Muscle layer of colon (tissue), 2 donors: ENCODE results near the gene LGALS4.
"Not testable (repeated sequence)": the region's sequence is repeated elsewhere in the genome, so short reads cannot be mapped to it uniquely, and the experiment has no call there.

Experiments used
- H3K27ac ChIP-seq: one replicate; pipeline ENCODE4 v1.7.0; 2013; ENCODE audit warnings: low read depth, mild to moderate bottlenecking, low read length, moderate library complexity
- H3K27me3 ChIP-seq, 2 donors: one replicate each; pipeline ENCODE4 v1.7.0; 2013; ENCODE audit warnings: low read length in 2 of 2, mild to moderate bottlenecking in 2 of 2; ENCODE audit not compliant: insufficient read depth in 2 of 2, control insufficient read depth in 1 of 2
- H3K36me3 ChIP-seq: one replicate; pipeline ENCODE4 v1.7.0; 2013; ENCODE audit warnings: mild to moderate bottlenecking, low read length; ENCODE audit not compliant: insufficient read depth
- H3K4me1 ChIP-seq: one replicate; pipeline ENCODE4 v1.7.0; 2013; ENCODE audit warnings: mild to moderate bottlenecking, low read length; ENCODE audit not compliant: insufficient read depth
- H3K4me3 ChIP-seq, 2 donors: one replicate each; pipeline ENCODE4 v1.7.0; 2013; ENCODE audit warnings: low read length in 2 of 2, low read depth in 1 of 2, mild to moderate bottlenecking in 1 of 2, moderate library complexity in 1 of 2
- H3K9ac ChIP-seq: one replicate; pipeline ENCODE4 v1.7.0; 2013; ENCODE audit warnings: low read length
- H3K9me3 ChIP-seq: one replicate; pipeline ENCODE4 v1.7.0; 2013; ENCODE audit warnings: mild to moderate bottlenecking, low read length
- donor health status: abdominal sarcoma.
- donor health status: Adenocarcinoma of cecum.

The LGALS4 gene

DNA sequence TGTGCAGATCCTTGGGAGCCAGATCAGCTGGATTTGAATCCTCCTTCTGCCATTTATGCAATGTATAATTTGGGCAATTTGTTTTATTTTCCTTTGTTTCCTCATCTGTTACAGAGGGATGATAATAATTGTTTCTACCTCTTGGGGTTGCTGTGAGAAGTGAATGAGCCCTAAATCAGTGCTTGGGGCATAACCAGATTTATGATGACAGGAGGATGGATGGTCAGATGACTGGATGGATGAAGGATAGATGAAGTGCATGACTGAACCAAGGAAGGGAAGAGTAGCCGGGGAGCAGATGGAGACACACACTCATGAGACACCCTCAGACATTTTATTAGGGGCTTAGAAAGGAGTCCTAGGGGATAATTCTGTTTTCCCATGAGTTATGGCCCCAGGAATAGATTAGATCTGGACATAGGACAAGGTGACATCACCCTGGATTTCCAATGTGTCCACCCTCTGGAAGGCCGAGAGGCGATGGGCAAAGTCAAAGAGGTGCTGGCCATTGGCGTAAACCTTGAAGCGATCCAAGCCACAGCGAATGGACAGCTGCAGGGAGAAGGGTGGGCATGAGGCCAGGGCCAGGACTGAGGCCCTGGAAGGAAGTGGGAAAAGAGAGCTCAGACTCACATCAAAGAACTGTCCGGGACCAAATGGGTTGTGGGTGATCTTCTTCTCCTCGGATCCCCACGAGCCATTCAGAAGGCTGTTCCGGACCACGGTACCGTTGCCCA, 11.2 kb downstream of the LGALS4 start:
- no peaks in the 10 kb centered on the region for H3K9me3 ChIP-seq
- H3K36me3 ChIP-seq: no peaks in the 10 kb centered on the region
- no peak overlapping the region for H3K27ac ChIP-seq

DNA sequence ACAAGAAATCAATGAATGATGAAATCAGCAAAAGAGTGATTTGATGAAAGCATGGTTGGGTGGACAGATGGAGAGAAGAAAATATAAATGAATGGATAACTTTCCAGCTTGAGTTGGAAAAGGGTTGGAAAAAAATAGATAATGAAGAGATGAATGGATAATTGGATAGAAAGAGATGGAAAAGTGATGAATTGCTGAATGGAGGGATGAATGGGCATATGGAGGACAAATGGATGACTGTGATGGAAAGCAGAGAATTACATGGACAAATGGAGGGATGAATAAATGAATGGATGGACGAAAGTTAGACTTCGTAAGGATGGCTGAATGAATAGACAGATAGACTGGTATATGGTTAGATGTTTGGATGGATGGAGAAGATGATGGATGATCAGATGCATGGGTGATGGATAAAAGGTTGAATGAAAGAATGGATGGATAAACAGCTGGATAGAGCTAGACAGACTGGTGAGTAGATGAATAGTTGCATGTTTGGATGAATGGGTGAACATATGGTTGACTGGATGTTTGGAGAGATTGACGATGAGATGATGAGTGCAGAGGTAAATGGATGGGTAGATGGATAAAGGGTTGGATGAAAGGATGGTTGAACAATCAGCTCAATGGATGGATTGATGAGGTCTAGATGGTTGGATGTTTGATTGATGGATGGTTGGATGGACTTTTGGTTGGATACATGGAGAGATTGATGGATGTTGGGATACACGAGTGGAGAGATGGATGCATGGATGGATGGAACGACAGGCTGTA, 12.0 kb downstream of the LGALS4 start:
- H3K27ac ChIP-seq: no peak overlapping the region
- no peaks in the 10 kb centered on the region for H3K27me3 ChIP-seq
- no peaks in the 10 kb centered on the region for H3K36me3 ChIP-seq
- H3K9me3 ChIP-seq: no peaks in the 10 kb centered on the region
- no peaks in the 10 kb centered on the region for H3K4me1 ChIP-seq
- H3K4me3 ChIP-seq: no peak overlapping the region
- no peak overlapping the region for H3K9ac ChIP-seq

More for the DNA sequence above, 11.2 kb downstream of the LGALS4 start:
- no peak overlapping the region for H3K4me3 ChIP-seq
- H3K27me3 ChIP-seq: no peaks in the 10 kb centered on the region
- H3K4me1 ChIP-seq: no peaks in the 10 kb centered on the region
- H3K9ac ChIP-seq: no peak overlapping the region

DNA sequence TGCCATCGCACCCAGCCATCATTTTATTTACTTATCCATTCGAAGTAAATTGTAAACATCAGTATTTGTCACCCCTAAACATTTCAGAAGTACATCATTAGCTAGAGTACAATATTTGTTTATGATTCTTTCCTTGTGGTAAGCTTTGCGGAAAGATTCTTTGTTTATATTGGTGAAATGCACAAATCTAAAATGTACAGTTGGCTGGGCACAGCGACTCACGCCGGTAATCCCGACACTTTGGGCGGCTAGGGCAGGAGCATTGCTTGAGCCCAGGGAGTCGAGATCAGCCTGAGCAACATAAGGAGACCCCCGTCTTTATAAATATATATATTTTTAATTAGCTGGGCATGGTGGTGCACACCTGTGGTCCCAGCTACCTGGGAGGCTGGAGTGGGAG, 13.6 kb downstream of the LGALS4 start:
- no peak overlapping the region for H3K27ac ChIP-seq

DNA sequence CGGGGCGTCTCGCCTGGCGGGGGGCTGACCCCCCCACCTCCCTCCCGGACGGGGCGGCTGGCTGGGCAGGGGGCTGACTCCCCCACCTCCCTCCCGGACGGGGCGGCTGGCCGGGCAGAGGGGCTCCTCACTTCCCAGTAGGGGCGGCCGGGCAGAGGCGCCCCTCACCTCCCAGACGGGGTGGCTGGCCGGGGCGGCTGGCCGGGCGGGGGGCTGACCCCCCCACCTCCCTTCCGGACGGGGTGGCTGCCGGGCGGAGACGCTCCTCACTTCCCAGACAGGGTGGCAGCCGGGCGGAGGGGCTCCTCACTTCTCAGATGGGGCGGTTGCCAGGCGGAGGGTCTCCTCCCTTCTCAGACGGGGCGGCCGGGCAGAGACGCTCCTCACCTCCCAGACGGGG, 15.0 kb downstream of the LGALS4 start:
- not testable (repeated sequence) for H3K36me3 ChIP-seq, H3K4me1 ChIP-seq, H3K27me3 ChIP-seq, H3K9me3 ChIP-seq, H3K27ac ChIP-seq, H3K4me3 ChIP-seq, H3K9ac ChIP-seq

More for the DNA sequence above, 13.6 kb downstream of the LGALS4 start:
- Histone ChIP-seq H3K36me3 (no peaks in the 10 kb centered on the region), H3K4me3 (no peak overlapping the region), H3K27me3 (no peaks in the 10 kb centered on the region), H3K9me3 (no peaks in the 10 kb centered on the region), H3K9ac (no peak overlapping the region), H3K4me1 (no peaks in the 10 kb centered on the region)

DNA sequence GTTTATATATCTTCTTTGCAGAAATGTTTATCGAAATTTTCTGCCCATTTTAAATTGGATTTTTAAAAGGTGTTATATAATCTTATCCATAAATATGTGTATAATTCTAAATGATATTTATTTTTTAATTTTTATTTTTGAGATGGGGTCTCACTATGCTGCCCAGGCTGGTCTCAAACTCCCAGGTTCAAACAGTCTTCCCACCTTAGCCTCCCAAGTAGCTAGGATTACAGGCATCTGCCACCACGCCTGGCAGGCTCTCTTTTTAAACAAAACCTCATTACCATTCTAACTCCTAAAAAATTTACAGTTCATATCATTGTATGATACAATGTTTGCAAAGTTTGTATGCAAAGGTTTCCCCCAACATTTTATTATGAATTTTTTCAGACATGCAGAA, 16.6 kb downstream of the LGALS4 start:
- Histone ChIP-seq H3K27me3 (no peaks in the 10 kb centered on the region), H3K9ac (no peak overlapping the region), H3K9me3 (no peaks in the 10 kb centered on the region), H3K4me3 (no peak overlapping the region), H3K4me1 (no peaks in the 10 kb centered on the region), H3K27ac (no peak overlapping the region), H3K36me3 (no peaks in the 10 kb centered on the region)

DNA sequence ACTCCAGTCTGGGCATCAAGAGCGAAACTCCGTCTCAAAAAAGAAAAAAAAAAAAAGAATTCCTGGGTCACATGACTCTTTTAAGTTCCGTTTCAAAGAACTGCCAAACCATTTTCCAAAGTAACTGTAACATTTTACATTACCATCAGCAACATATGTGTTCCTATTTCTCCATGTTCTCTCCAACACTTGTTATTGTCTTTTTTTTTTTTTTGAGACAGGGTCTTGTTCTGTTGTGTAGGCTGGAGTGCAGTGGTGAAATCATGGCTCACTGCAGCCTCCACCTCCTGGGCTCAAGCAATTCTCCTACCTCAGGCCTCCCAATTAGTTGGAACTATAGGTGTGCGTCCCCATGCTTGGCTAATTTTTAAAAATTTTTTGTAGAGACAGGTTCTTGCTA, 17.2 kb downstream of the LGALS4 start:
- H3K9ac ChIP-seq: no peak overlapping the region
- H3K9me3 ChIP-seq: no peaks in the 10 kb centered on the region
- no peaks in the 10 kb centered on the region for H3K36me3 ChIP-seq
- H3K27ac ChIP-seq: no peak overlapping the region
- H3K27me3 ChIP-seq: no peaks in the 10 kb centered on the region
- H3K4me1 ChIP-seq: no peaks in the 10 kb centered on the region
- H3K4me3 ChIP-seq: no peak overlapping the region

DNA sequence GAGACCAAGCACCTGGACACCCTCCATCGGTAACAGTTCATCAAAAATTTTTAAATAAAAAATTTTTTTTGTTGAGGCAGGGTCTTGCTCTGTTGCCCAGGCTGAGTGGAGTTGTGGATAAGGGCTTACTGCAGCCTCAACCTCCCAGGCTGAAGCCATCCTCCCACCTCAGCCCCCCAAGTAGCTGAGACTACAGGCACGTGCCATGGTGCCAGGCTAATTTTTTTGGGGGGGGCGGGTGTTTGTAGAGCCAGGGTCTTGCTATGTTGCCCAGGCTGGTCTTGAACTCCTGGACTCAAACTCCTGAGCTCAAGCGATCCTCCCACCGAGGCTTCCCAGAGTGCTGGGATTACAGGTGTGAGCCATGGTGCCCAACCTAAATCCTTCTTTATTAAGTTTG, 19.1 kb downstream of the LGALS4 start:
- Histone ChIP-seq H3K27me3 (no peaks in the 10 kb centered on the region), H3K4me1 (no peaks in the 10 kb centered on the region), H3K9me3 (no peaks in the 10 kb centered on the region), H3K9ac (no peak overlapping the region), H3K27ac (no peak overlapping the region), H3K4me3 (no peak overlapping the region), H3K36me3 (no peaks in the 10 kb centered on the region)

DNA sequence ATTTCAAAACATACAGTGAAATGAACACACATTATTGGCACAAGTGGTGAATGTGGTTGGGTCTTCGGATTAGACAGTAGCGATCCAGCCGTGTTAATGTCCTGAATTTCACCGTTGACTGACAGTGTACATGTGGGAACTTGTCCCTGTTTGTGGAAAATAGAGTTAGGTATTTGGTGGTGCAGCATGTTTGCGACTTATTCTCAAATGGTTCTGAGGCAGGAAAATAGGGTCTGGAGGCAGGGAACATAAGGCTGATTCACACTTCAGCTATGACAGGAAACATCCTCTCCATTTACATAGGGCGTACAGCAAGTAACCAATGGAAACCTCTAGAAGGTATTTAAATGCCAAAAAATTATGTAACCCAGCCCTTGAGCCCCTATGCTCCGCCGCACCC, 19.6 kb downstream of the LGALS4 start:
- Histone ChIP-seq H3K4me1 (no peaks in the 10 kb centered on the region), H3K36me3 (no peaks in the 10 kb centered on the region), H3K27me3 (no peaks in the 10 kb centered on the region), H3K9ac (no peak overlapping the region), H3K9me3 (no peaks in the 10 kb centered on the region), H3K4me3 (no peak overlapping the region), H3K27ac (no peak overlapping the region)

DNA sequence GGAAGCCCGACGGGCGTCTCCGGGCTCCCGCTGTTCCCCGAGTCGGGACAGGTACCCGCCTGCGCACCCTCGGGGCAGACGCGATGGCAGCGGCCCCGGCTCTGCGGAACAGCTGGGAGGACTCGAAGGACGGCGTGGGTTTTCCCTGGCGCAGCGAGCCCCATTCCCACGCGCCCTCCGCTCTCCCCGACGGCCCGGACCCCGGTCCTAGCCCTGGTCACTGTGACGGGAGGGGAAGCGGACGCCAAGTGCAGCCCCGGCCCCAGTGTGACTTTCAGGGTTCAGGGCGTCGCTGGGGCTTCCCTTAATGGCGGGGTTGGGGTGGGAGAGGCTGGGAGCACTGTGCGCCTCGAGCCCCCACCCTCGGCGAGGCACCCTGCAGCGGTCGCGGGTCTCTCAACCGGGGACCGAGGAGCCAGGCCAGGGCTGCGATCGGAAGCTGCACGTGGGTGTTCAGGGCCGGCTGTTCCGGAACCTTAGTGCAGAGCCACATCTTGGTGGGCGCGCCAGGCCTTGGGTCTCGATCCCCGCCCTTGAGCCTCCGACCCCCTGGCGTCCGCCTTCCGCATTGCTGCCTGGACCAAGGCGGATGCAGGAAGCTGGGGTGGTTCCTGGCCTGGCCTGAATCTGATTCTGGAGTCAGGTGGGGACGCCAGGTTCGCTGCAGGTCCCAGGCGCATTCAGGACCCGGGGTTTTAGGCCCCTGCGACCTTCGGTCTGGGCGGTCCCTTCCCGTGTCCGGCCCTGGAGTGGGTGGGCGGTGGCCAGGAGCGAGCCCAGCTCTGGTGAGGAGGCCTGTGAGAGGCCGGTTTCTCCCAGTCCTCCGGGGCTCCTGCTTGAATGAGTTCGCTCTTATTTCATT, 20.3 kb downstream of the LGALS4 start:
- Histone ChIP-seq H3K4me1 (no peaks in the 10 kb centered on the region), H3K27ac (no peak overlapping the region), H3K4me3 (no peak overlapping the region), H3K27me3 (no peaks in the 10 kb centered on the region), H3K9me3 (no peaks in the 10 kb centered on the region), H3K36me3 (no peaks in the 10 kb centered on the region), H3K9ac (no peak overlapping the region)

DNA sequence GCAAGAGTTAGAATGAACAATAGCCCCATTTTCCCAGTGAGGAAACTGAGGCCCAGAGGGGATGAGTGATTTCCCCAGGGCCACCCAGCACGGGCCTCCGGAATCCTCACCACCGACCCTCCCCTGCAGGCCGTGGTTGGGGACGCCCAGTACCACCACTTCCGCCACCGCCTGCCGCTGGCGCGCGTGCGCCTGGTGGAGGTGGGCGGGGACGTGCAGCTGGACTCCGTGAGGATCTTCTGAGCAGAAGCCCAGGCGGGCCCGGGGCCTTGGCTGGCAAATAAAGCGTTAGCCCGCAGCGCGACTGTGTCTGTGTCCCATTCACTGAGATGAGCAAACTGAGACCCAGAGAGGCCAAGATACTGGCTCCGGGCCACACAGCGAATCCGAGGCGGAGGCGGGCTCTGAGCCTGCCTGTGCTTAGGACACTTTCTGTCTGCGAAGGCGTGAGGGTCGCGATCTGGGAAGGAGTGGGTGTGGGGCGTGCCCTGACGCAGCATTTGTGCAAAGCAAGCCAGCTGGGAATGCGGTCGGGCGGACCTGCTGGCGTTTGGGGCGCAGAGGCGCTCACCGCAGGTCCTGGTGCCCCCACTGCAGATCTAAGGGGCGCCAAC, 21.2 kb downstream of the LGALS4 start:
- H3K27me3 ChIP-seq, H3K4me3 ChIP-seq, H3K36me3 ChIP-seq, H3K9ac ChIP-seq, H3K27ac ChIP-seq, H3K9me3 ChIP-seq, H3K4me1 ChIP-seq: not testable (repeated sequence)
